ENCODE results near the gene CUL7.

CUL7 gene

DNA sequence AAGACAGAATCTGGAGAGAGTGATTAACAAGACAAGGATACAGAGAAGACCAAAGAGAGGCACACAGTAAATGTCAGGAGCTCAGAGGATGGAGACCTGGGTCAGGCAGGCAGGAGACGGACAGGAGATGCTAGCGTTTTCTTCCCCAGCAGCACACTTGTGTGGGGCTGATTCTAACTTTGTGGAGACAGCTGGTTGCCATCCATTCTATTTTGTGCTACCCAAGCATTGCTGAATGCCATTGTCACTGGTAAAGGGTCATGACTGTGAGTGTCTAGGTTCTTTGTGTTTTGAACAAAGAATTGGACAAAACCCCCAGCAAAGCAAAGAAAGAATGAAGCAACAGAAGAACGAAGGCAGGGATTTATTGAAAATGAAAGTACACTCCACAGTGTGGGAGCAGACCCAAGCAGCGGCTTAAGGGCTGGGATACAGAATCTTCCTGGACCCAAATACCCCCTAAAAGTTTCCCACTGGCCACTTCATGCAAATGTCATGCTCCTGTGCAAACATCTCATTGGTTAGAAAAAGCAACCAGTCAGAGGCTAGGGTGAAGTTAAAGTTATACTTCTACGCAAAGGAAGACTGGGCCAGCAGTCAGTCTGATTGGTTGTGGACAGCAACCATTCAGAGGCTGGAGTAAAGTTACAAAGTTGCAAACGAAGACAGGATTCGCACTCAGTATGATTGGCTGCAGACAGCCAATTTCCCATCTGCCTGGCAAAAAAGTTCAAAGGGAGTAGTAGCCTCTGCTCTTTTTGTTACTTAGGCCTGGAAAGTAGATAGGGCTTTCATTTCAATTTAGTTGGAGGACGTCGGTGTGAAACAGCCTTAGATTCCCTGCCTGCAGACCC is 40.0 kb upstream of the CUL7 start:
- TF ChIP-seq, protein P1, sequence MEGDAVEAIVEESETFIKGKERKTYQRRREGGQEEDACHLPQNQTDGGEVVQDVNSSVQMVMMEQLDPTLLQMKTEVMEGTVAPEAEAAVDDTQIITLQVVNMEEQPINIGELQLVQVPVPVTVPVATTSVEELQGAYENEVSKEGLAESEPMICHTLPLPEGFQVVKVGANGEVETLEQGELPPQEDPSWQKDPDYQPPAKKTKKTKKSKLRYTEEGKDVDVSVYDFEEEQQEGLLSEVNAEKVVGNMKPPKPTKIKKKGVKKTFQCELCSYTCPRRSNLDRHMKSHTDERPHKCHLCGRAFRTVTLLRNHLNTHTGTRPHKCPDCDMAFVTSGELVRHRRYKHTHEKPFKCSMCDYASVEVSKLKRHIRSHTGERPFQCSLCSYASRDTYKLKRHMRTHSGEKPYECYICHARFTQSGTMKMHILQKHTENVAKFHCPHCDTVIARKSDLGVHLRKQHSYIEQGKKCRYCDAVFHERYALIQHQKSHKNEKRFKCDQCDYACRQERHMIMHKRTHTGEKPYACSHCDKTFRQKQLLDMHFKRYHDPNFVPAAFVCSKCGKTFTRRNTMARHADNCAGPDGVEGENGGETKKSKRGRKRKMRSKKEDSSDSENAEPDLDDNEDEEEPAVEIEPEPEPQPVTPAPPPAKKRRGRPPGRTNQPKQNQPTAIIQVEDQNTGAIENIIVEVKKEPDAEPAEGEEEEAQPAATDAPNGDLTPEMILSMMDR (IDR thresholded peaks at IDR 0.05): no peak
- Histone ChIP-seq H3K4me3 (peak overlapping the region; percentile 49), H3K27ac (peak overlapping the region in 1 of 2 donors; percentile 40)
- DNase-seq (ENCODE audit: low spot score): no peak

DNA sequence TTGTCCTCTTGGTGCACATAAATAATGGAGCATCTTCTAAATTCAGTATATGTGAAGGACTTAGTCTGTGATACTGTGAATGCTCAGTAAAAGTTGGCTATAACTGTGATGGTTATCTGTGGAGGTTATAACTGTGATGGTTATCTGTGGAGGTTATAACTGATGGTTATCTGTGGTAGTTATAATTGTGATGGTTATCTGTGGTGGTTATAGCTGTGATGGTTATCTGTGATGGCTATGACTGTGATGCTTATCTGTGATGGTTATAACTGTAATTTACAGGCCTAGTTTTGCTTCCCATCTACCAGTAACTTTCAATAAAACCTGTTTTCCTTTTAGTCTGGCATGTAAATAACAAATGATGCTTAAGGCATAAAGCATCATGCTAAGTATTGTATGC is 39.0 kb upstream of the CUL7 start:
- TF ChIP-seq, protein P1 (IDR thresholded peaks at IDR 0.05): no peak
- DNase-seq (ENCODE audit: low spot score): no peak
- Histone ChIP-seq H3K27ac (no peak overlapping the region), H3K4me3 (no peak overlapping the region)

DNA sequence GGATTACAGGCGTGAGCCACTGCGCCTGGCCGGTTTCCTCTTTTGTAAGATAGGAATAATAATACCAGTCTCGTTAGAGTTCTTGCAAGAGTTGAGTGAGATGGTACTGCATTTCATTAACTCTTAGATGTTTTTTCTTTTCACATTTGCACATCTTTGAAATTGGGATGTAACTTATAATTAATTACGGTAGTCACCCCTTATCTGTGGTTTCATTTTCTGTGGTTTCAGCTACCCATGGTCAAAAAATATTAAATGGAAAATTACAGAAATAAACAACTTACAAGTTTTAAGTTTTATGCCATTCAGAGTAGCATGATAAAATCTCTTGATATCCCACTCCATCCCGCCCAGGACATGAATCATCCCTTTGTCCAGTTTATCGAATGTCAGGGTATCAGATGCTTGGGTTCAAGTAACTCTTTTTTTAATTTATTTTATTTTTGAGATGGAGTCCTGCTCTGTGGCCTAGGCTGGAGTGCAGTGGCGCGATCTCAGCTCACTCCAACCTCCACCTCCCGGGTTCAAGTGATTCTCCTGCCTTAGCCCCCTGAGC is 37.9 kb upstream of the CUL7 start:
- no peak for DNase-seq (ENCODE audit: low spot score)
- no peak overlapping the region for H3K27ac ChIP-seq
- TF ChIP-seq, protein P1 (IDR thresholded peaks at IDR 0.05): no peak
- no peak overlapping the region for H3K4me3 ChIP-seq

DNA sequence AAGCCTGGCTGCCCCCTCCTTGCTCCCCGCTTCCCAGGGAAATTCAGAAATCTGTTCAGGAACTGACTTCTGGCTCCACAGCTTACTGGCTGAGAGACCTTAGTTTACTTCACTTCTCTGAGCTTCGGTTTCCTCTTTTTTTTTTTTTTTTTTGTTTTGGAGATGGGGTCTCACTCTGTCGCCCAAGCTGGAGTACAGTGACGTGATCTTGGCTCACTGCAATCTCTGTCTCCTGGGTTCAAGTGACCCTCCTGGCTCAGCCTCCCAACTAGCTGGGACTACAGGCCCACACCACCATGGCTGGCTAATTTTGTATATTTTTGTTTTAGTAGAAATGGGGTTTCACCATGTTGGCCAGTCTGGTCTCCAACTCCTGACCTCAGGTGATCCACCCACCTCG is 37.4 kb upstream of the CUL7 start:
- Histone ChIP-seq H3K27ac (no peak overlapping the region), H3K4me3 (no peak overlapping the region)
- DNase-seq (ENCODE audit: low spot score): no peak
- TF ChIP-seq, protein P1 (IDR thresholded peaks at IDR 0.05): no peak

DNA sequence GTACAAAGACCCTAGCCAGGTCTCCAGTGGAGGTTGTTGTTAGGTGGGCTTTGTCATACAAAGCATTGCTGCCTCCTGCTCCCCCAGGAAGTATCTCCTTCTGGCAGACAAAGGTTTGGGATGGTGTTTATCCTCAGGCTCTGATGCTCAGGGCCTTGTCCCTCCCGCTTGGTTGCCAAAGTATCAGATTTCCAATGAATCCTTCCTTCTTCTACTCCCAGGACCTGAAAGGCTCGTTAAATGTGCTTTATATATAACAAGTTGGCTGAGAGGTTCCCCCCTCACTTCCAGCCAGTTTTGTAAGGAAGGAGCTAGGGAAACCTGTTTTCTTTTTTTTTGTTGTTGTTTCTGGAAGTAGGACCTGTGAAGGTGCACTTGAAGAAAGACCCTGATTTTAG is 36.9 kb upstream of the CUL7 start:
- Histone ChIP-seq H3K4me3 (no peak overlapping the region), H3K27ac (no peak overlapping the region)
- no peak for DNase-seq (ENCODE audit: low spot score)
- TF ChIP-seq, protein P1 (IDR thresholded peaks at IDR 0.05): no peak

DNA sequence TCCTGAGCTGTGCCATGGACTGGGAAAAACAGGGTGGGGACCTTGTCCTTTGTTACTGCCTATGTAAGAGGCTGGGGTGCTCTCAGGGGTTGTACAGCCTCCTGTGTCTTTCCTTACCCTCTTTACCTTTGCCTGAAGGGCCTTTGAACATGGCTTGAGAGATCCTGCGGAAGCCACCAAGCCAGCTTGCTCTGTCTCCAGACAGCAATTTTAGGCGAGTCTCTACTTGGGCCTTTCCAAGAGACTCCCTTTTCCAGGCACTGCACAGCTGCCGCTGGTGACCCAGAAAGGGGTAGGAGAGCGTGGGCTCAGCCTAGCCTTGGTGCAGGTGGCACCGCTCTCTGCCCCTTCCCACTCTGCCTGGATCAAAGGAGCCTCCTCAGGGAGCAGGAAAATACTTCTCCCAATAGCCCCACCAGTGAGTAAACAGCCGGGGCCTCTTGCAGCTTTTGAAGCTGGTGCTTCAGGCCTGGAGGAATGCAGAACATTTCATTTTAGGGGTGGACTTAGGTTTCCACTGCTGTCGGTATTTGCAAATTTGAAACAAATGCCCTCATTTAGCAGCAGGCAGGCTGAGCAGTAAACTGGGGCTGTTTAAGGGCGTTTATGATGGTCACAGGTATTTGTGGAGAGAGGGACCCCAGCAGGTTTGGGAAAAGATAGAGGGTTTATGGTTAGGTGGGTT is 36.4 kb upstream of the CUL7 start:
- no peak for DNase-seq (ENCODE audit: low spot score)
- TF ChIP-seq, protein P1 (IDR thresholded peaks at IDR 0.05): no peak
- no peak overlapping the region for H3K27ac ChIP-seq
- no peak overlapping the region for H3K4me3 ChIP-seq

All from coronary artery (tissue), 2 donors.